Body of pancreas (tissue), 4 donors: ENCODE measurements around the gene MUC5B. TPM values are rescaled to one million over a fixed set of nuclear protein-coding genes. Genes with fewer than 3 reads are reported as not detected.
"Not testable (repeated sequence)": the region's sequence is repeated elsewhere in the genome, so short reads cannot be mapped to it uniquely, and the experiment has no call there.

Source experiments
- ATAC-seq: fragments of 150-250 bp; one replicate; pipeline ENCODE4 v1.9.1; 2016
- DNase-seq, 4 donors: peaks; one replicate each; pipeline ENCODE4 v3.0.0-alpha.2; 2019
- H3K27ac ChIP-seq, 4 donors: fragments of 200-600 bp; sonication (generic); 1 replicate in 3 of 4; 2 replicates in 1 of 4; pipeline versions ENCODE4 v1.5.1 to v1.6.1; 2016 to 2019; ENCODE audit warnings: mild to moderate bottlenecking in 1 of 4, mixed read lengths in 1 of 4, moderate library complexity in 1 of 4
- H3K27me3 ChIP-seq, 2 donors: fragments of 200-600 bp; sonication (generic); one replicate each; pipeline ENCODE4 v1.6.0; 2016; ENCODE audit warnings: mild to moderate bottlenecking in 1 of 2
- H3K36me3 ChIP-seq, 2 donors: fragments of 200-600 bp; sonication (generic); replicated peaks in 1 of 2; 2 replicates each; pipeline ENCODE4 v1.5.1; 2016; ENCODE audit warnings: low read depth in 2 of 2; ENCODE audit not compliant: insufficient read depth in 1 of 2
- H3K4me1 ChIP-seq: fragments of 200-600 bp; sonication (generic); one replicate; pipeline ENCODE4 v1.6.0; 2016
- H3K4me3 ChIP-seq, 2 donors: fragments of 200-600 bp; sonication (generic); 1 replicate in 1 of 2; 2 replicates in 1 of 2; pipeline ENCODE4 v1.5.1; 2016 to 2019
- H3K9me3 ChIP-seq, 3 donors: fragments of 200-600 bp; sonication (generic); 1 replicate in 2 of 3; 2 replicates in 1 of 3; pipeline ENCODE4 v1.5.1; 2016
- POLR2A ChIP-seq, 3 donors: fragments of 450-650 bp; IDR thresholded peaks; one replicate each; pipeline ENCODE4 v1.6.1; 2016; ENCODE audit warnings: antibody characterized with exemption in 3 of 3, mild to moderate bottlenecking in 2 of 3
- WGBS, 2 donors: methylation state at CpG; one replicate each; pipeline ENCODE4 v1.1.5; 2017; 5-methylcytosine and 5-hydroxymethylcytosine counted together
- intact Hi-C: fragments of 100-400 bp; cut with DNase I; formaldehyde crosslinking; loops from one replicate; pipeline ENCODE4 v1.15.1; 2023
- total RNA-seq, 2 donors: library from RNA; depleted of rRNA; stranded (reverse); fragments of >200 nt; gene quantifications; one replicate each; pipeline ENCODE4 v1.1.0, GENCODE V29; 2016
- TF ChIP-seq, protein P1 (sequence below), 7 experiments: fragments of 450-650 bp in 4 of 7; fragments of 200-600 bp in 3 of 7; sonication (generic) in 3 of 7; IDR thresholded peaks; one replicate each; pipeline ENCODE4 v1.5.1; 2016 to 2019; ENCODE audit warnings: antibody characterized with exemption in 7 of 7

Gene MUC5B, protein sequence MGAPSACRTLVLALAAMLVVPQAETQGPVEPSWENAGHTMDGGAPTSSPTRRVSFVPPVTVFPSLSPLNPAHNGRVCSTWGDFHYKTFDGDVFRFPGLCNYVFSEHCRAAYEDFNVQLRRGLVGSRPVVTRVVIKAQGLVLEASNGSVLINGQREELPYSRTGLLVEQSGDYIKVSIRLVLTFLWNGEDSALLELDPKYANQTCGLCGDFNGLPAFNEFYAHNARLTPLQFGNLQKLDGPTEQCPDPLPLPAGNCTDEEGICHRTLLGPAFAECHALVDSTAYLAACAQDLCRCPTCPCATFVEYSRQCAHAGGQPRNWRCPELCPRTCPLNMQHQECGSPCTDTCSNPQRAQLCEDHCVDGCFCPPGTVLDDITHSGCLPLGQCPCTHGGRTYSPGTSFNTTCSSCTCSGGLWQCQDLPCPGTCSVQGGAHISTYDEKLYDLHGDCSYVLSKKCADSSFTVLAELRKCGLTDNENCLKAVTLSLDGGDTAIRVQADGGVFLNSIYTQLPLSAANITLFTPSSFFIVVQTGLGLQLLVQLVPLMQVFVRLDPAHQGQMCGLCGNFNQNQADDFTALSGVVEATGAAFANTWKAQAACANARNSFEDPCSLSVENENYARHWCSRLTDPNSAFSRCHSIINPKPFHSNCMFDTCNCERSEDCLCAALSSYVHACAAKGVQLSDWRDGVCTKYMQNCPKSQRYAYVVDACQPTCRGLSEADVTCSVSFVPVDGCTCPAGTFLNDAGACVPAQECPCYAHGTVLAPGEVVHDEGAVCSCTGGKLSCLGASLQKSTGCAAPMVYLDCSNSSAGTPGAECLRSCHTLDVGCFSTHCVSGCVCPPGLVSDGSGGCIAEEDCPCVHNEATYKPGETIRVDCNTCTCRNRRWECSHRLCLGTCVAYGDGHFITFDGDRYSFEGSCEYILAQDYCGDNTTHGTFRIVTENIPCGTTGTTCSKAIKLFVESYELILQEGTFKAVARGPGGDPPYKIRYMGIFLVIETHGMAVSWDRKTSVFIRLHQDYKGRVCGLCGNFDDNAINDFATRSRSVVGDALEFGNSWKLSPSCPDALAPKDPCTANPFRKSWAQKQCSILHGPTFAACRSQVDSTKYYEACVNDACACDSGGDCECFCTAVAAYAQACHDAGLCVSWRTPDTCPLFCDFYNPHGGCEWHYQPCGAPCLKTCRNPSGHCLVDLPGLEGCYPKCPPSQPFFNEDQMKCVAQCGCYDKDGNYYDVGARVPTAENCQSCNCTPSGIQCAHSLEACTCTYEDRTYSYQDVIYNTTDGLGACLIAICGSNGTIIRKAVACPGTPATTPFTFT (N-terminal part only)
- 10 to 100 TPM in 1 of 2 donors, 1 to 10 TPM in 1; 4.6 to 11.4 TPM for total RNA-seq

DNA sequence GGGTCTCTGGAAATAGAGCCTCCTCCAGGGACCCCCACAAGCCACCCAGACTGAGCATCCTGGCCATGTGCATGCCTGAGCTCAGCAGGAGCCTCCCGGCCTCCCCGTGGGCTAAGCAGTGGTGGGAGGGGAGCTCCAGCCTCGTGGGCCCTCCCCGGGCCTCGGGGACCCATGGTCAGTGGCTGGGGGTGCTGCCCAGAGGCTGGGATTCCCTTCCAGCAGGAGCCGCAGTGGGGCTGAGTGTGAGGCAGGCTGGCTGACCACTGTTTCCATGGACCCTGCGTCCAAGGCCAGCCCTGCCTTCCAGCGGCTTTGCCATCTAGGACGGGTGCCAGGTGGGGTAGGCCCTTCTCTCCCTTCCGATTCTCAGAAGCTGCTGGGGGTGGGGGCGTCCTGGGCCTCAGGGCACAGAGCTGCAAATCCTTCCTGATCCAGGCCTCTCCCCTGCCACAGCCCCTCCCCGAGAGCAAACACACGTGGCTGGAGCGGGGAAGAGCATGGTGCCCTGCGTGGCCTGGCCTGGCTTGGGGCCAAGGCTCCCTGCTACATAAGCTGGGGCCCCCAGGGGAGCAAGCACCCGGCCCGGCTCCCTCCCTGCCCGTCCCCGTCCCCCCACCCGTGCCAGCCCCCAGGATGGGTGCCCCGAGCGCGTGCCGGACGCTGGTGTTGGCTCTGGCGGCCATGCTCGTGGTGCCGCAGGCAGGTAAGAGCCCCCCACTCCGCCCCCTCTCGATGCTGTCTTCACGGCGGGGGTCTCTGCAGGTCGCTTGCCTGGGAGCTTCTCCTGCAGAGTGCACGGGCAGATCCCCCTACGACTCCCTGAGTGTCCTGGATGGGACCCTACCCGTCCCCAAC, at the start of gene MUC5B:
Gene MUC5B (plus strand): TSS at position 576 of the 855 bp plus-strand sequence. CDS start 58 bp downstream, at position 634.
- TF ChIP-seq, protein P1, sequence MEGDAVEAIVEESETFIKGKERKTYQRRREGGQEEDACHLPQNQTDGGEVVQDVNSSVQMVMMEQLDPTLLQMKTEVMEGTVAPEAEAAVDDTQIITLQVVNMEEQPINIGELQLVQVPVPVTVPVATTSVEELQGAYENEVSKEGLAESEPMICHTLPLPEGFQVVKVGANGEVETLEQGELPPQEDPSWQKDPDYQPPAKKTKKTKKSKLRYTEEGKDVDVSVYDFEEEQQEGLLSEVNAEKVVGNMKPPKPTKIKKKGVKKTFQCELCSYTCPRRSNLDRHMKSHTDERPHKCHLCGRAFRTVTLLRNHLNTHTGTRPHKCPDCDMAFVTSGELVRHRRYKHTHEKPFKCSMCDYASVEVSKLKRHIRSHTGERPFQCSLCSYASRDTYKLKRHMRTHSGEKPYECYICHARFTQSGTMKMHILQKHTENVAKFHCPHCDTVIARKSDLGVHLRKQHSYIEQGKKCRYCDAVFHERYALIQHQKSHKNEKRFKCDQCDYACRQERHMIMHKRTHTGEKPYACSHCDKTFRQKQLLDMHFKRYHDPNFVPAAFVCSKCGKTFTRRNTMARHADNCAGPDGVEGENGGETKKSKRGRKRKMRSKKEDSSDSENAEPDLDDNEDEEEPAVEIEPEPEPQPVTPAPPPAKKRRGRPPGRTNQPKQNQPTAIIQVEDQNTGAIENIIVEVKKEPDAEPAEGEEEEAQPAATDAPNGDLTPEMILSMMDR (IDR thresholded peaks at IDR 0.05), result no peak
- TF ChIP-seq POLR2A (IDR thresholded peaks at IDR 0.05), result no peak
- intact Hi-C loops, result no loop called here
- Histone ChIP-seq H3K36me3 (no peaks in the 10 kb centered on the region), H3K27ac (no peak within 1 kb of the TSS), H3K27me3 (peaks cover 0 to 22% of the 10 kb centered on the region in 2 donors), H3K9me3 (no peaks in the 10 kb centered on the region), H3K4me3 (no peak within 1 kb of the TSS), H3K4me1 (peaks cover 16% of the 10 kb centered on the region)
- 0 to 39% methylated on average over 3 to 33 of the region's 36 CpGs for WGBS, 2 donors
- ATAC-seq (peak; percentile 22), DNase-seq (peak in 3 of 4 donors; percentile 48 to 74 (median 72))

DNA sequence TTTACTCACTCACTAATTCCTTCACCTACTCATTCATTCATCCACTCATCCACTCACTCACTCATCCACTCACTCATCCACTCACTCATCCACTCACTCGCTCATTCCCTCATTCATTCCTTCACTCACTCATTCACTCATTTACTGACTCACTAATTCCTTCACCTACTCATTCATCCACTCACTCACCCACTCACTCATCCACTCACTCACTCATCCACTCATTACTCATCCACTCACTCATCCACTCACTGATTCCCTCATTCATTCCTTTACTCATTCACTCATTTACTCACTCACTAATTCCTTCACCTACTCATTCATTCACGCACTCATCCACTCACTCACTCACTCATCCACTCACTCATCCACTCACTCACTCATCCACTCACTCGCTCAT, 49.5 kb upstream of the MUC5B start:
- 77 to 85% methylated on average over 3 of the region's 3 CpGs for WGBS, 2 donors
- not testable (repeated sequence) for H3K9me3 ChIP-seq

DNA sequence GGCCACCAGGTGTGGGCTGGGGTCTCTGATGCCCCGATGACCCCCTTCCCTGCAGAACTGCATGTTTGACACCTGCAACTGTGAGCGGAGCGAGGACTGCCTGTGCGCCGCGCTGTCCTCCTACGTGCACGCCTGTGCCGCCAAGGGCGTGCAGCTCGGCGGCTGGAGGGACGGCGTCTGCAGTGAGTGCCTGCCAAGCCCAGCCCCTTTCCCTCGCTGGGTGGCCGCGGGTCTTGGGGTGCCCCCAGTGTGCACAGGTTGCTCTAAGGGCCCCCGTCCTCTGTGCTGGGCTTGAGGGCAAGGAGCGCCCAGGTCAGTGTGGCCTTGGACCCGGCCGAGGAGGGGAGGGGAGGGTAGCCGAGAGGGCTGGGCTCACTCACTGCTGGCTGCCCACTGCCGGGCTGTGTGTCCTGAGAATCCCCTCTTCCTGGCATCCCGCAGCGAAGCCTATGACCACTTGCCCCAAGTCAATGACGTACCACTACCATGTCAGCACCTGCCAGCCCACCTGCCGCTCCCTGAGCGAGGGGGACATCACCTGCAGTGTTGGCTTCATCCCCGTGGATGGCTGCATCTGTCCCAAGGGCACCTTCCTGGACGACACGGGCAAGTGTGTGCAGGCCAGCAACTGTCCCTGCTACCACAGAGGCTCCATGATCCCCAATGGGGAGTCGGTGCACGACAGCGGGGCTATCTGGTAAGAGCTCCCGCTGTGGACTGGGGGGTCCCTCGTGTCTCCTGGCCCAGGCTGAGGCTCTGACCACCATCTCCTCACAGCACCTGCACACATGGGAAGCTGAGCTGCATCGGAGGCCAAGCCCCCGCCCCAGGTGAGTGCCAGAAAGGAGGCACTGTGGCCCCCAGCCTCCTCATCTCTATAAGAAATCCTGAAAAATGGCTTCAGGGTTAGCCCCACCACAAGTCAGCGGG, 48.2 kb upstream of the MUC5B start:
- H3K4me3 ChIP-seq, result no peak overlapping the region
- no peaks in the 10 kb centered on the region for H3K36me3 ChIP-seq
- no peak for ATAC-seq
- intact Hi-C loops, result no loop called here
- H3K27ac ChIP-seq, result no peak overlapping the region
- no peaks in the 10 kb centered on the region for H3K9me3 ChIP-seq
- H3K27me3 ChIP-seq, result no peaks in the 10 kb centered on the region
- WGBS, 2 donors, result 86 to 90% methylated on average over 9 to 39 of the region's 39 CpGs
- TF ChIP-seq POLR2A (IDR thresholded peaks at IDR 0.05), result no peak
- TF ChIP-seq, protein P1 (IDR thresholded peaks at IDR 0.05), result no peak
- no peaks in the 10 kb centered on the region for H3K4me1 ChIP-seq
- DNase-seq, result no peak

More for the DNA sequence above, 49.5 kb upstream of the MUC5B start:
- H3K4me1 ChIP-seq, H3K4me3 ChIP-seq, ATAC-seq, H3K27ac ChIP-seq, intact Hi-C loops, DNase-seq, H3K27me3 ChIP-seq, H3K36me3 ChIP-seq: not testable (repeated sequence)

DNA sequence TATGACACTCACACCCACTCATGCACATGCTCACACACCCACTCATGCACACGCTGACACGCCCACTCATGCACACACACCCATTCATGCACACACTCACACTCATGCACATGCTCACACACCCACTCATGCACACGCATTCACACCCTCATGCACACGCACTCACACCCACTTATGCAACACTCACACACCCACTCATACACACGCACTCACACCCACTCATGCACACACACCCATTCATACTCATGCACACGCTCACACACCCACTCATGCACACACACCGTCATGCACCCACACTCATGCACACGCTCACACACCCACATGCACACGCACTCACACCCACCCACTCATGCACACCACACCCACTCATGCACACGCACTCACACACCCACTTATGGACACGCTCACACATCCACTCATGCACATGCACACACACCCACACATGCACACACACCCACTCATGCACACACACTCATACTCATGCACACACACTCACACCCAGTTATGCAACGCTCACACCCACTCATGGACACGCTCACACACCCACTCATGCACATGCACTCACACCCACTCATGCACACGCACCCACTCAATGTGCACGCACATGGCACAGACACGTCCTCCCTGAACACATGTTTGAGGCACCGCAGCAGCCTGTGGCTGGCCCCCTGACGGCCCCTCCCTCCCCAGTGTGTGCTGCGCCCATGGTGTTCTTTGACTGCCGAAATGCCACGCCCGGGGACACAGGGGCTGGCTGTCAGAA, 47.2 kb upstream of the MUC5B start:
- H3K27me3 ChIP-seq, result no peaks in the 10 kb centered on the region
- no peak overlapping the region for H3K27ac ChIP-seq
- H3K36me3 ChIP-seq, result no peaks in the 10 kb centered on the region
- WGBS, 2 donors, result 73 to 75% methylated on average over 18 to 22 of the region's 22 CpGs
- no peak for ATAC-seq
- TF ChIP-seq POLR2A (IDR thresholded peaks at IDR 0.05), result no peak
- TF ChIP-seq, protein P1 (IDR thresholded peaks at IDR 0.05), result no peak
- DNase-seq, result no peak
- no peak overlapping the region for H3K4me3 ChIP-seq
- no peaks in the 10 kb centered on the region for H3K4me1 ChIP-seq
- no peaks in the 10 kb centered on the region for H3K9me3 ChIP-seq
- intact Hi-C loops, result no loop called here
